Hepatocyte (in vitro differentiated cells): ENCODE results near the gene ADAP2.

ENCODE experiments used
- EZH2 ChIP-seq: fragments of 200-600 bp; sonication (generic); IDR thresholded peaks from 2 replicates; pipeline ENCODE4 v1.6.1; 2016; ENCODE audit warnings: antibody characterized with exemption, mild to moderate bottlenecking, borderline replicate concordance
- EZH2phosphoT487 ChIP-seq: fragments of 200-600 bp; sonication (generic); IDR thresholded peaks from one replicate; pipeline ENCODE4 v1.6.1; 2018; ENCODE audit warnings: antibody characterized with exemption, mild to moderate bottlenecking, low read depth, moderate library complexity; ENCODE audit not compliant: unreplicated experiment, severe bottlenecking
- TF ChIP-seq, protein P1 (sequence below): fragments of 200-600 bp; sonication (generic); IDR thresholded peaks from 2 replicates; pipeline ENCODE4 v1.5.1; 2016; ENCODE audit warnings: antibody characterized with exemption, mild to moderate bottlenecking; ENCODE audit not compliant: poor library complexity

DNA sequence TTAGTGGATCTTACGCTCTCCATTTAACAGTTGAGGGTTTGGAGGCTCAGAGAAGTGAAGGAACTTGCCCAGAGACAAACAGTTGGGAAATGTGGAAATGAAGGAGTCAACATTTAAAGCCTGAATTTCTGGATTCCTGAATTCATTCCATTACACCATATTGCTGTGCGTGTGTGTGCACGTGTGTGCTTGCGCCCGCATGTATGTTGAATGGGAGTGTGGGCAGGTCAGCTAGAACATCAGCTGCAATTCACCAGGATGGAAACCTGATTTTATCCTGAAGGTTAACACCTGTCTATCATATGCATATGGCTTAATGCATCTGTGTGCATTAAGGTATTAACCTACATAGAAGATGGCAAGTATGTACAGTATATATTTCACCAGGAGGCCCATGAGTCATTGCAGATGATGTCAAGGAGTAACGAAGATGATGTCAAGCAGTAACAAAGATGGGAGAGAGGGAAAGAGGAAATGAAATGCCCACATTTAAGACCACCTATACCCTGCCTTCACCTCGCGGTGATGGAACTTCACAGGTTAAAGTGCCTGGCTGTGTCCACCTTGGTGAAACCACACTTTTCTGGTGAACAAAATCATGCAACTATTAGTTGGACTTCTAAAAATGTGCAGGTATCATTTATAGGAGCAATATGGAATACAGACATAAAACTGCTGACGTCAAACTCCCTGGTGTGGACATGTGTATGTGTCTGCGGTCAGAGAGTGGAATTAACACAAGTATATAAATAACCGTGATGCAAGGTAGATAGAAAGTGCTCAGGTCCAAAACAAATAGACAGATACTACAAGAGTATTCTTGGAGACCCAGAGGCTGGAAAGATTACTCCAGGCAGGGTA lies 832 bp upstream of the ADAP2 start:
- TF ChIP-seq, protein P1, sequence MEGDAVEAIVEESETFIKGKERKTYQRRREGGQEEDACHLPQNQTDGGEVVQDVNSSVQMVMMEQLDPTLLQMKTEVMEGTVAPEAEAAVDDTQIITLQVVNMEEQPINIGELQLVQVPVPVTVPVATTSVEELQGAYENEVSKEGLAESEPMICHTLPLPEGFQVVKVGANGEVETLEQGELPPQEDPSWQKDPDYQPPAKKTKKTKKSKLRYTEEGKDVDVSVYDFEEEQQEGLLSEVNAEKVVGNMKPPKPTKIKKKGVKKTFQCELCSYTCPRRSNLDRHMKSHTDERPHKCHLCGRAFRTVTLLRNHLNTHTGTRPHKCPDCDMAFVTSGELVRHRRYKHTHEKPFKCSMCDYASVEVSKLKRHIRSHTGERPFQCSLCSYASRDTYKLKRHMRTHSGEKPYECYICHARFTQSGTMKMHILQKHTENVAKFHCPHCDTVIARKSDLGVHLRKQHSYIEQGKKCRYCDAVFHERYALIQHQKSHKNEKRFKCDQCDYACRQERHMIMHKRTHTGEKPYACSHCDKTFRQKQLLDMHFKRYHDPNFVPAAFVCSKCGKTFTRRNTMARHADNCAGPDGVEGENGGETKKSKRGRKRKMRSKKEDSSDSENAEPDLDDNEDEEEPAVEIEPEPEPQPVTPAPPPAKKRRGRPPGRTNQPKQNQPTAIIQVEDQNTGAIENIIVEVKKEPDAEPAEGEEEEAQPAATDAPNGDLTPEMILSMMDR: no peak
- TF ChIP-seq EZH2 (no peak), EZH2phosphoT487 (no peak)
